ENCODE results near the gene UCMA. TPM values are rescaled to one million over a fixed set of nuclear protein-coding genes. Genes with fewer than 3 reads are reported as not detected.

UCMA gene
- total and polyA plus RNA-seq, 4 donors = not detected

DNA sequence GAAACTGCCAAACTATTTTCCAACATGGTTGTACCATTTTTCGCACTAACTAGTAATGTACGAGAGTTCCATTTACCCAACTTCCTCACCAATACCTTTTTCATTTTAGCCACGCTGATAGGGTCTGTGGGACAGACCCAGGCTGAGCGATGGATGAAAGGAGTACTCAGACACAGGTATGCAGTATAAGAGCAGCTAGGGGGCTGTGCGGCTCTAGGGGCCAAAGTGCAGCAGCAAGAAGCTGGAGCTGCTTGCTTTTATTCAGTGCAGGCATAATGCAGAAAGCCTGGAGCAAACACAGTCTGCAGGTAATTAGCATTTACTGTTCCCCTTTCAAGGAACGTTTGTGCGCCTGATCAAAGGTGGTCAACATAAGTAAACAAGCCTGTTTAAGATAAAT lies 21.0 kb downstream of the UCMA start:
- Histone ChIP-seq H3K4me3 (ENCODE audit: low read depth in 1 of 3, low read length in 3 of 3) (no peak overlapping the region), H3K9ac (ENCODE audit: low read depth in 1 of 2, low read length in 2 of 2) (no peak overlapping the region), H3K36me3 (ENCODE audit: control insufficient read depth in 4 of 4, insufficient read depth in 3 of 4, low read depth in 1 of 4, low read length in 3 of 4) (no peaks in the 10 kb centered on the region), H3K27me3 (ENCODE audit: control insufficient read depth in 4 of 4, insufficient read depth in 4 of 4, low read length in 3 of 4) (no peaks in the 10 kb centered on the region), H3K9me3 (ENCODE audit: control insufficient read depth in 4 of 4, low read length in 3 of 4) (no peaks in the 10 kb centered on the region), H3K27ac (ENCODE audit: low read depth in 1 of 2, low read length in 2 of 2) (no peak overlapping the region), H3K4me1 (ENCODE audit: control insufficient read depth in 4 of 4, insufficient read depth in 4 of 4, low read length in 3 of 4) (no peaks in the 10 kb centered on the region)
- DNase-seq (ENCODE audit: low spot score) = no peak
- TF ChIP-seq, protein P1, sequence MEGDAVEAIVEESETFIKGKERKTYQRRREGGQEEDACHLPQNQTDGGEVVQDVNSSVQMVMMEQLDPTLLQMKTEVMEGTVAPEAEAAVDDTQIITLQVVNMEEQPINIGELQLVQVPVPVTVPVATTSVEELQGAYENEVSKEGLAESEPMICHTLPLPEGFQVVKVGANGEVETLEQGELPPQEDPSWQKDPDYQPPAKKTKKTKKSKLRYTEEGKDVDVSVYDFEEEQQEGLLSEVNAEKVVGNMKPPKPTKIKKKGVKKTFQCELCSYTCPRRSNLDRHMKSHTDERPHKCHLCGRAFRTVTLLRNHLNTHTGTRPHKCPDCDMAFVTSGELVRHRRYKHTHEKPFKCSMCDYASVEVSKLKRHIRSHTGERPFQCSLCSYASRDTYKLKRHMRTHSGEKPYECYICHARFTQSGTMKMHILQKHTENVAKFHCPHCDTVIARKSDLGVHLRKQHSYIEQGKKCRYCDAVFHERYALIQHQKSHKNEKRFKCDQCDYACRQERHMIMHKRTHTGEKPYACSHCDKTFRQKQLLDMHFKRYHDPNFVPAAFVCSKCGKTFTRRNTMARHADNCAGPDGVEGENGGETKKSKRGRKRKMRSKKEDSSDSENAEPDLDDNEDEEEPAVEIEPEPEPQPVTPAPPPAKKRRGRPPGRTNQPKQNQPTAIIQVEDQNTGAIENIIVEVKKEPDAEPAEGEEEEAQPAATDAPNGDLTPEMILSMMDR (IDR thresholded peaks at IDR 0.05; ENCODE audit: low read depth, low read length, missing input control) = no peak
- TF ChIP-seq, protein P2, sequence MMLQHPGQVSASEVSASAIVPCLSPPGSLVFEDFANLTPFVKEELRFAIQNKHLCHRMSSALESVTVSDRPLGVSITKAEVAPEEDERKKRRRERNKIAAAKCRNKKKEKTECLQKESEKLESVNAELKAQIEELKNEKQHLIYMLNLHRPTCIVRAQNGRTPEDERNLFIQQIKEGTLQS (IDR thresholded peaks at IDR 0.05) = no peak
- no peak for TF ChIP-seq RXRA (IDR thresholded peaks at IDR 0.05)
- no peak for TF ChIP-seq FOXA1 (IDR thresholded peaks at IDR 0.05)
- TF ChIP-seq HNF4G (IDR thresholded peaks at IDR 0.05) = no peak
- TF ChIP-seq YY1 (IDR thresholded peaks at IDR 0.05) = no peak
- TF ChIP-seq, protein P3, sequence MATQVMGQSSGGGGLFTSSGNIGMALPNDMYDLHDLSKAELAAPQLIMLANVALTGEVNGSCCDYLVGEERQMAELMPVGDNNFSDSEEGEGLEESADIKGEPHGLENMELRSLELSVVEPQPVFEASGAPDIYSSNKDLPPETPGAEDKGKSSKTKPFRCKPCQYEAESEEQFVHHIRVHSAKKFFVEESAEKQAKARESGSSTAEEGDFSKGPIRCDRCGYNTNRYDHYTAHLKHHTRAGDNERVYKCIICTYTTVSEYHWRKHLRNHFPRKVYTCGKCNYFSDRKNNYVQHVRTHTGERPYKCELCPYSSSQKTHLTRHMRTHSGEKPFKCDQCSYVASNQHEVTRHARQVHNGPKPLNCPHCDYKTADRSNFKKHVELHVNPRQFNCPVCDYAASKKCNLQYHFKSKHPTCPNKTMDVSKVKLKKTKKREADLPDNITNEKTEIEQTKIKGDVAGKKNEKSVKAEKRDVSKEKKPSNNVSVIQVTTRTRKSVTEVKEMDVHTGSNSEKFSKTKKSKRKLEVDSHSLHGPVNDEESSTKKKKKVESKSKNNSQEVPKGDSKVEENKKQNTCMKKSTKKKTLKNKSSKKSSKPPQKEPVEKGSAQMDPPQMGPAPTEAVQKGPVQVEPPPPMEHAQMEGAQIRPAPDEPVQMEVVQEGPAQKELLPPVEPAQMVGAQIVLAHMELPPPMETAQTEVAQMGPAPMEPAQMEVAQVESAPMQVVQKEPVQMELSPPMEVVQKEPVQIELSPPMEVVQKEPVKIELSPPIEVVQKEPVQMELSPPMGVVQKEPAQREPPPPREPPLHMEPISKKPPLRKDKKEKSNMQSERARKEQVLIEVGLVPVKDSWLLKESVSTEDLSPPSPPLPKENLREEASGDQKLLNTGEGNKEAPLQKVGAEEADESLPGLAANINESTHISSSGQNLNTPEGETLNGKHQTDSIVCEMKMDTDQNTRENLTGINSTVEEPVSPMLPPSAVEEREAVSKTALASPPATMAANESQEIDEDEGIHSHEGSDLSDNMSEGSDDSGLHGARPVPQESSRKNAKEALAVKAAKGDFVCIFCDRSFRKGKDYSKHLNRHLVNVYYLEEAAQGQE (IDR thresholded peaks at IDR 0.05) = no peak
- no peak for TF ChIP-seq GABPA (IDR thresholded peaks at IDR 0.05 in 1 of 2, conservative IDR thresholded peaks at IDR 0.05 in 1 of 2)
- no peak for TF ChIP-seq ZBTB33 (IDR thresholded peaks at IDR 0.05)
- no peak for TF ChIP-seq RAD21 (IDR thresholded peaks at IDR 0.05)
- TF ChIP-seq TAF1 (conservative IDR thresholded peaks at IDR 0.05) = no peak
- no peak for TF ChIP-seq MAX (IDR thresholded peaks at IDR 0.05)
- TF ChIP-seq JUND (IDR thresholded peaks at IDR 0.05) = no peak
- TF ChIP-seq NR2F2 (IDR thresholded peaks at IDR 0.05) = no peak
- no peak for TF ChIP-seq EGR1 (IDR thresholded peaks at IDR 0.05; ENCODE audit: low read depth in 2 of 2)
- 82% methylated on average over 7 of the region's 7 CpGs for WGBS

All from liver (tissue), 9 donors.